Measurements from ENCODE around the gene RNF207. TPM values are rescaled to one million over a fixed set of nuclear protein-coding genes. Genes with fewer than 3 reads are reported as not detected.

RNF207 gene
- total RNA-seq, 1 donor from 2014 or later, result 54.4 TPM

DNA sequence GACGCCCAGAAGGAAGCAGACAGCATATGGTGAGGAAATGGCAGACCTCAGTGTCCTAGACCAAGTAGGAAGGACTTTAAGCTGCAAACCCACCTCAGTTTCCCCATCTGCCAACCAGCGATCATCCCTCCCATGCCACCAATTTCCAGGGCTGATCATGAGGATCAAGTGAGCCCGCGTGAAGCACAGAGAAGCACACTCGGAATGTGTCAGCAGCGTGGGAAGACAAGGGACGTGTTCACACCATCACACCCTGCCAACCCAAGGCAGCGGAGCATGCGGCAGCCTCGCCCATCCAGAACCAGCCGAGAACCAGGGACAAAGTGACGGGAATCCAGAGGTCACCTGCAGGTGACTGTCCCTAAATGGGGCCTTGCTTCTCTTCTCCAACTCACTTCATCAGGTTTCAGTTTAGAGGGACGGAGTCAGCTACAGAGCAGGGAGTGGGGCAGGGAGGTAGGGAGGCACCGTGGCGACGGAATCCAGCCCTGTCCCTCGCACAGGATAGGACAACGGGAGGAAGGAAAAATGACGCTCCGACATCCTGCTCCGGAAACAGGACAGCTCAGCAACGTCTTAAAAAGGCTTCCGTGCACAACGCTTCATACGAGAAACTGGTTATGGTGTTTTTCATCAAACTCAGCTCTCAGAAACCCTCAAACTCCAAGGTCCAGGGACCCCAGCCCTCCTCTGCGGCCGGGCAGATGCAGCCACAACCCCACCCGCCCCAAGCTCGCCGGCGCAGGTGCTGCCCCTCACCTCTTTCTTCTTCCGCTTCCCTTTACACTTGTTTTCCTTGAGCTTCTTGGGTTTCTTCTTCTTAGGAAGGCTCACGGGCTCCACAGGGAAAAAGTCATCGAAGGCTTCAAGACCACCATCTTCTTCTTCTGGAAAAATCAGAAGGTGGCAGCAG is 38.3 kb upstream of the RNF207 start:
- no peaks in the 10 kb centered on the region for H3K36me3 Mint-ChIP-seq (ENCODE audit: low read depth)
- no peak overlapping the region for H3K27ac Mint-ChIP-seq
- intact Hi-C loops (cut with micrococcal nuclease), result no loop called here

DNA sequence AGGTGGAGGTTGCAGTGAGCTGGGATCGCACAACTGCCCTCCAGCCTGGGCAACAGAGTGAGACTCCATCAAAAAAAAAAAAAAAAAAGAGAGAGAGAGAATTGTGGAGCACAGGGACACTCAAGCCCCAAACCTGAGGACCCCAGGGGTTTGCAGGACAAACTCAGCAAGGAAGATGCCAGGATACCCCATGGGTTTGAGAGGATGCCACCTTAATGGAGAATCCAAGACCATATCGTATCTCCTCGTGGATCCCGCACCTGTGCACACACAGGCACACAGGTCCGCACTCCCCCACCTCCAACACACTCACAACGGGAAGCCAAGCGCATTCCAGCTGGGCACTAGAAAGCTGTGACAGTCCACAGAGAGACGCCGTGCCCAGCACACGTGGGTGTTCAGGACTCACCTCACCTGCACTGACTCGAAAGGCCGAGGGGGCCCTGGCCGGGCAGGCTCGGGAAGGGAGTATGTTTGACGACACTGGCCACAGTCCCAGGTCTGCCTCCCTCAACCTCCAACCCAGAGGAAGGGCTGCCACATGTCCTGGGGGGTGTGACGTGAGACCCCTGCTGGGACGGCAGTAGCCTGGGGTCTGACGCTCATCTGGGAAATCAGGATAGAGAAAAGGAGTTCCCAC is 36.9 kb upstream of the RNF207 start:
- Mint-ChIP-seq H3K4me1 (ENCODE audit: low read depth) (no peaks in the 10 kb centered on the region), H3K9me3 (no peaks in the 10 kb centered on the region), H3K27me3 (ENCODE audit: low read depth) (no peaks in the 10 kb centered on the region), H3K27ac (no peak overlapping the region), H3K4me3 (ENCODE audit: low read depth) (no peak overlapping the region), H3K36me3 (ENCODE audit: low read depth) (no peaks in the 10 kb centered on the region)
- intact Hi-C loops (cut with micrococcal nuclease), result no loop called here
- no peak for DNase-seq (ENCODE audit: low spot score)

More for the DNA sequence above, 38.3 kb upstream of the RNF207 start:
- no peak for DNase-seq (ENCODE audit: low spot score)
- Mint-ChIP-seq H3K27me3 (ENCODE audit: low read depth) (no peaks in the 10 kb centered on the region), H3K9me3 (no peaks in the 10 kb centered on the region), H3K4me1 (ENCODE audit: low read depth) (no peaks in the 10 kb centered on the region), H3K4me3 (ENCODE audit: low read depth) (no peak overlapping the region)

DNA sequence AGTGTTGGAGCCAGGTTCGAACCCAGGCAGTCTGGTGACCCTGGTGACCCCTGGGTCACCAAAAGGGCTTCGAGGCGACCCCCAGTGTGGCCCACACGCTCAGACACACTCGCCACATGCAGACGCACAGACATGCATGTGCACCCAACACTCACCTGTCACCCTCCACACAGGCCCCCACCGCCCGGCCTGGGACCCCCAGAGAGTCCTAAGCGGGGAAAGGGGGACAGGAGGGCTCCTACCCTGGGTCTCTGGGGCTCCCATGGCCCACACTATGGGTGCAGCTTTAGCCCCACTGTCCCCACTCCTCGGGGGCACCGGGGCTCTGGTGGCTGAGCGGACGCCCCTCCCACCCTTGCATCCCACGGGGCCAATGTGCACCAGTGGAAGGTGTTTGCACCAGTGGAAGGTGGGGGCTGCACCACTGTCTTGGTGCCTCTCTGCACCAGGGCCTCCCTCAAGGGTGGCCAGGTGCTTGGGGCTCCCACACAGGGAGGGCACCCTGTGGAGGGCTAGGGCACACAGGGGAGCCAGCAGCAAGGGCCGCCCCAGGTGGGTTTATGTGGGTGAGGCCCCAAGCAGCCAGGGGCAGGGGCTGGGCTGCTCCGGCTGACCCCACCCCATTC is 35.7 kb upstream of the RNF207 start:
- H3K9me3 Mint-ChIP-seq, result no peaks in the 10 kb centered on the region
- no peak overlapping the region for H3K27ac Mint-ChIP-seq
- DNase-seq (ENCODE audit: low spot score), result no peak
- no peaks in the 10 kb centered on the region for H3K4me1 Mint-ChIP-seq (ENCODE audit: low read depth)
- H3K4me3 Mint-ChIP-seq (ENCODE audit: low read depth), result no peak overlapping the region
- H3K27me3 Mint-ChIP-seq (ENCODE audit: low read depth), result no peaks in the 10 kb centered on the region
- intact Hi-C loops (cut with micrococcal nuclease), result no loop called here
- H3K36me3 Mint-ChIP-seq (ENCODE audit: low read depth), result no peaks in the 10 kb centered on the region

DNA sequence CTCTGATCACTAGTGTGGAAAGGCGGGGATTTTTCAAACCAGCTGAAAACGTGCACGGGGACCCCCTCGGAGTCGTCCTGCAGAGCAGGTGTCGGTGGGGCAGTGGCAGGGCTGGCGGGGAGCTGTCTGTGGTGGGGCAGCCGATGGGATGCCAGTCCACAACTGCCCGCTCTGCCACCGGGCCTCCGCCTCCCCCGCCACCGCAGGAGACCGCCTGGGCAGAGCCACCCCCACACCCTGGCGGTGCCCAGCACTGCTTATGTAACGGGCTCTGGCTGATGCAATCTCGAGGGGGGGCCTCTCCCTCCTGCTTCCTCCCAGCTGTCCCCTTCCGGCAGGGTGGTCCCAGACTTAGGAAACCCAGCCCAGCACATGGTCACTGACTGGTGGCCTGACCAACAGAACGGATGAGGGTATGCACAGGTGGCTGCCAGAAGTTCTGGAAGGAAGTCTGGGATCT is 35.1 kb upstream of the RNF207 start:
- intact Hi-C loops (cut with micrococcal nuclease), result no loop called here
- H3K36me3 Mint-ChIP-seq (ENCODE audit: low read depth), result no peaks in the 10 kb centered on the region
- no peaks in the 10 kb centered on the region for H3K27me3 Mint-ChIP-seq (ENCODE audit: low read depth)
- no peak overlapping the region for H3K27ac Mint-ChIP-seq
- no peaks in the 10 kb centered on the region for H3K9me3 Mint-ChIP-seq
- DNase-seq (ENCODE audit: low spot score), result no peak
- no peak overlapping the region for H3K4me3 Mint-ChIP-seq (ENCODE audit: low read depth)
- no peaks in the 10 kb centered on the region for H3K4me1 Mint-ChIP-seq (ENCODE audit: low read depth)

DNA sequence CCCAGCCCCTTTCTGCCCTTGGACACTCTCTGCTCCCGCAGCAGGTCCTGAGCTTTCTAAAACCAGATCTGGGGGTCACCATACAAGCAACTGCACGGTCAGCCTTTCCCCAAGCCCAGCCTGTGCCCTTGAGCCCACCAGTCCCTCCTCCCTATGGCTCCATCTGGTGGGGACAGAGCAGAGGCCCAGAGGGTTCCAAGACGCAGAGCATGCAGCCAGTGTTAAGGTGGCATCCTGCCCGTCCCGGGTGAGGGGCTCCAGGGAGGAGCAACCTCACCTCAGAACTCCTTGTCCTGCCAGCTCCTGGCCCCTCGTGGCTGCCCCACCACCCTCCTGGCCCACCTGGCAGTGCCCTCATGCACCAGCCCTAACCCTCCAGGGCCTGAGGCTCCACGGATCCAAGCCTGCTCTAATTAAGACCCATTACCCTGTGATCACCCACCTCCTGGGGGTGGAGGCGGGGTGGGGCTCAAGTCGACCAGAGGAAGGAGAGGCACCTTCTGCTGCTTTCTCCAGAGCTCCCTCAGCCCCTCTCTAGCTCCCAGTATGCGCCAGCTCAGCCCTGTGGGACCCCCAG is 34.3 kb upstream of the RNF207 start:
- no peaks in the 10 kb centered on the region for H3K27me3 Mint-ChIP-seq (ENCODE audit: low read depth)
- DNase-seq (ENCODE audit: low spot score), result no peak
- no peaks in the 10 kb centered on the region for H3K36me3 Mint-ChIP-seq (ENCODE audit: low read depth)
- H3K4me3 Mint-ChIP-seq (ENCODE audit: low read depth), result no peak overlapping the region
- no peaks in the 10 kb centered on the region for H3K9me3 Mint-ChIP-seq
- no peak overlapping the region for H3K27ac Mint-ChIP-seq
- H3K4me1 Mint-ChIP-seq (ENCODE audit: low read depth), result no peaks in the 10 kb centered on the region
- intact Hi-C loops (cut with micrococcal nuclease), result no loop called here

DNA sequence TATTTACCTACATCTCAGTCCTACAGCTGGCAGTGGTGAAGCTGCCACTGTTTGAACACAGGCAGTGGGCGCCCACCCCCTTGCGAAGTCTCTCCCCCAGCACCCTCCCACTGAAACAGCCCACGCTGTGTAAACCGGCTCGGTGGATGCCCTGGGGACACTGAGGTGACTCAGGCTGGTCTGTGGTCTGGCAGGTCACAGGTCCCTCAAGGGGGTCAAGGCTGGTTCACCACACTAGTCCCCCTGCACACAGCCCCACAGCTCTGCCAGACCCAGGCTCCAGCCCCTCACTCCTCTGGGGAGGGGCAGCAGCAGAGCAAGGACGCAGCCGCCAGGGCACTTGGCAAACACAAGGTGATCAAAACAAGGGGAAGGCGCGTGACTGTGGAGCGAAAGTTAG is 33.4 kb upstream of the RNF207 start:
- Mint-ChIP-seq H3K27ac (no peak overlapping the region), H3K9me3 (no peaks in the 10 kb centered on the region), H3K4me3 (ENCODE audit: low read depth) (no peak overlapping the region), H3K4me1 (ENCODE audit: low read depth) (no peaks in the 10 kb centered on the region), H3K27me3 (ENCODE audit: low read depth) (peaks cover 9% of the 10 kb centered on the region), H3K36me3 (ENCODE audit: low read depth) (no peaks in the 10 kb centered on the region)
- no peak for DNase-seq (ENCODE audit: low spot score)
- intact Hi-C loops (cut with micrococcal nuclease), result no loop called here

DNA sequence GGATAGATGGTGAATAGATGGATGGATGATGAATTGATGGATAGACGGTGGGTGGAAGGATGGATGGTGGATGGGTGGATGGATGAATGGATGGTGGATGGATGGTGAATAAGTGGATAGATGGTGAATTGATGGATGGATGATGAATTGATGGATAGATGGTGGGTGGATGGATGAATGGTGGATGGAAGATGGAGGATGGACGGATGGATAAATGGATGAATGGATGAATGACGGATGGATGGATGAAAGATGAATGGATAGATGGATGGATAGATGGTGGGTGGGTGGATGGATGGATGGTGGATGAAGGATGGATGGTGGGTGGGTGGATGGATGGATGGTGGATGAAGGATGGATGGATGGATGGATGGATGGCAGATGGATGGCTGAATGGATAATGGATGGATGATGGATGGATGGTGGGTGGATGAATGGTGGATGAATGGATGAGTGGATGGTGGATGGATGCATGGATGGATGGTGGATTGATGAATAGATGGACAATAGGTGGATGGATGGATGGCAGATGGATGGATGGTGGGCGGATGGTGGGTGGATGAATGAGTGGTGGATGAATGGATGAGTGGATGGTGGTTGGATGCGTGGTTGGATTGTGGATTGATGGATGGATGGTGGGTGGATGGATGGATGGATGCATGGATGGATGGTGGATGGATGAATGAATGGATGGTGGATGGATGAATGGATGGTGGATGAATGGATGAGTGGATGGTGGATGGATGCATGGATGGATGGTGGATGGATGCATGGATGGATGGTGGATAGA is 31.1 kb upstream of the RNF207 start:
- Mint-ChIP-seq H3K4me1 (ENCODE audit: low read depth) (no peaks in the 10 kb centered on the region), H3K4me3 (ENCODE audit: low read depth) (no peak overlapping the region), H3K36me3 (ENCODE audit: low read depth) (no peaks in the 10 kb centered on the region), H3K27me3 (ENCODE audit: low read depth) (peaks cover 23% of the 10 kb centered on the region), H3K27ac (no peak overlapping the region), H3K9me3 (no peaks in the 10 kb centered on the region)
- DNase-seq (ENCODE audit: low spot score), result no peak
- intact Hi-C loops (cut with micrococcal nuclease), result no loop called here

DNA sequence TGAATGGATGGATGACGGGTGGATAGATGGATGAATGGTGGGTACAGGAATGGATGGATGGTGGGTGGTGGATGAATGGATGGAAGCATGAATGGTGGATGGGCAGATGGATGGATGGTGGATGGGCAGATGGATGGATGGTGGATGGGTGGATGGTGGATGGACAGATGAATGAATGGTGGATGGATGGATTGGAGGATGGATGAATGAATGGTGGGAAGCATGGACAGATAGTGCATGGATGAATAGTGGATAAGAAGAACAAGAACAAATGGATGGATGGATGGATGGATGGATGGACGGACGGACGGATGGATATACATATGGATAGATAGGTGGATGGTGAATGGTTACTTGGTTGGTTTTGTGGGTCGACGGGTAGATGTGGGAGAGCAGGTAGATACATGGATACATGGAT is 30.5 kb upstream of the RNF207 start:
- no peaks in the 10 kb centered on the region for H3K4me1 Mint-ChIP-seq (ENCODE audit: low read depth)
- no peak for DNase-seq (ENCODE audit: low spot score)
- H3K4me3 Mint-ChIP-seq (ENCODE audit: low read depth), result no peak overlapping the region
- intact Hi-C loops (cut with micrococcal nuclease), result no loop called here
- H3K27me3 Mint-ChIP-seq (ENCODE audit: low read depth), result peaks cover 23% of the 10 kb centered on the region
- no peak overlapping the region for H3K27ac Mint-ChIP-seq
- H3K9me3 Mint-ChIP-seq, result no peaks in the 10 kb centered on the region
- H3K36me3 Mint-ChIP-seq (ENCODE audit: low read depth), result no peaks in the 10 kb centered on the region

DNA sequence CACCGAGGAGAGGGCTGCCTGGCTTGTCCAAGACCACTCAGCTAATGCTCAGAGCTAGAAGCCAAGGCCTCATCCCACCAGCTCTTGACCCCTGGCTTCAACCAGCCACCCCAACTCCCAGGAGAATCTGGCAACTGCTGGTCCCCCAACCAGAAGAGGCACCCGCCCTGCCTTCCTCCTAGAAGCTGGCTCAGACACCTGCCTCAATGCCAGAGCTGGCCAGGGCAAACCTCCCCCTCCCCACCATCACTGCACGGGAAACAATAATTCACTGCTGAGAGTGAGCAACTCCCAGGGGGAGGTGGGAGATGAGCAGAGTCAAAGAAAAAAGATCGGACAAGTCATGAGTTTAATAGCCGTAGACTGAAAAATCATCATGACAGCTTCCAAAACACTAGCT is 29.1 kb upstream of the RNF207 start:
- intact Hi-C loops (cut with micrococcal nuclease), result no loop called here
- no peaks in the 10 kb centered on the region for H3K9me3 Mint-ChIP-seq
- H3K36me3 Mint-ChIP-seq (ENCODE audit: low read depth), result no peaks in the 10 kb centered on the region
- no peak overlapping the region for H3K27ac Mint-ChIP-seq
- peaks cover 36% of the 10 kb centered on the region for H3K27me3 Mint-ChIP-seq (ENCODE audit: low read depth)
- H3K4me3 Mint-ChIP-seq (ENCODE audit: low read depth), result no peak overlapping the region
- peaks cover 4% of the 10 kb centered on the region for H3K4me1 Mint-ChIP-seq (ENCODE audit: low read depth)
- no peak for DNase-seq (ENCODE audit: low spot score)

DNA sequence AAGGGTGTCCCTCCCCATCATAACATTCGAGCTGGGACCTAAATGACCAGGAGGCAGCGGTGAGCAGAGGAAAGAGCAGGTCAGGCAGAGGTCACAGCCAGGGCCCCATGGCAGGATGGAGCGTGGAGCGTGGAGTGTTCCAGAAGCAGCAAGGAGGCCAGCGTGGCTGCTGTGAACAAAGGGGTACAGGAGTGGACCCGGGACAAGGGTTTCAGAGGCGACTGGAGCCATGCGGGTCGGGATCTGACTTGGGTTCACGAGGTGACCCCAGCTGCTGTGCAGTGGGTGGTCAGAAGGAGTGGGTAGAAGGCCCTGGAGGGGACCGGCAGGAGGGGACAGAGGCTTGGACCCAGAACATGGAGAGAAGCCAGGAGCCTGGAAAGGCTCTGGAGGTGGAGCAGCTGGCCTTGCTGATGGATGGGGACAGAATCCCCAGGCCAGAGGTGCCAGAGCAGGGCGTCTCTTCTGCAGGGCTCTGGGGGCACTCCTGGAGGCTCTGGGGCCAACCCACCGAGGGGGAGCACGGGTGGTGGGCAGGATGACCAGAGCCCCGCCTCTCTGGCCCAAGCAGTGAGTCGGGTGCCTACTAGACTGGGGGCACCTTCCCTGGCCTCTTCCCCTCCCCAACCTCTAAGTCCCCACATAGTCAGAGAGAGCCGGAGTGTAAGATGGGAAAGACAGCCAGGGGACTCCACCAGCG is 28.1 kb upstream of the RNF207 start:
- Mint-ChIP-seq H3K36me3 (ENCODE audit: low read depth) (no peaks in the 10 kb centered on the region), H3K4me1 (ENCODE audit: low read depth) (peaks cover 4% of the 10 kb centered on the region), H3K4me3 (ENCODE audit: low read depth) (no peak overlapping the region), H3K9me3 (no peaks in the 10 kb centered on the region), H3K27me3 (ENCODE audit: low read depth) (peaks cover 38% of the 10 kb centered on the region), H3K27ac (no peak overlapping the region)
- DNase-seq (ENCODE audit: low spot score), result no peak
- intact Hi-C loops (cut with micrococcal nuclease), result no loop called here

DNA sequence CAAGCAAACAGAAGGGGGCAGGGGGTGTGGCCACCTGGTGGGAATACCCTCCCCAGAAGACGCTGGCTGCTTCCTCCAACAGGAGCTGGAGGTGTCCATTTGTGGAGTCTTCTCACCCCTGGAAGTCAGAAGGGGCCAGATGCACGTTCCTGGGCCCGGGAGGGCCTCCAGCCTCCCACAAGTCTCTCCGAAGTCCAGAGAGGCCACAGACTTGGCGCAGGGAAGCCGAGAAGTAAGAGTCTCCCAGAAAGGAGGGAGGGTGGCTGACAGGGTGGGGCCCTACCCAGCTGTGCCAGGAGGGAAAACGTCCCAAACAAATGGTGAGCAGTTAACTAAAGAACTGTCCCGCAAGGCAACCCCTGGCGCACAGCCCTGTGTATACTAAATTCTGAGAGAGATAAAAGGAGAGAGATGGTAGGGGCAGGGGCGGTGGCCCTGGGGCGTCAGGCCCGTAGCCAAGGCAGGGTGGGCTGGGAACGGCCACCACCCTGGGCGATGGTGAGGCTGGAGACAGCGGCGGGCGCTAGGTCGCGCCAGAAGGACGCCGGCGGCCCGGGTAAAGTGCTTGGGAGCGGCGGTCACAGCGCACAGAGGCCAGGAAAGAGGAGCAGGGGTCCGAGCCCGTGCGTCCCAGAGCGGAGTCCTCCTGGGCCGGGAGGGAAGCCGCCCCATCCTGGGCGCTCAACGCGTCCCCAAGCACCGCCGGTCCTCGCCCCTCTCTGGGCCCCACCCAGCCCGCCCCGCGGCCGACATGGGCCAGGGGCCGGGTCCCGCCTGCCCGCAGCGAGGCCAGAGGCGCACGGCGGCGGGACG is 27.0 kb upstream of the RNF207 start:
- intact Hi-C loops (cut with micrococcal nuclease), result no loop called here
- H3K27me3 Mint-ChIP-seq (ENCODE audit: low read depth), result peaks cover 40% of the 10 kb centered on the region
- H3K4me3 Mint-ChIP-seq (ENCODE audit: low read depth), result no peak overlapping the region
- no peaks in the 10 kb centered on the region for H3K36me3 Mint-ChIP-seq (ENCODE audit: low read depth)
- DNase-seq (ENCODE audit: low spot score), result no peak
- no peak overlapping the region for H3K27ac Mint-ChIP-seq
- H3K9me3 Mint-ChIP-seq, result no peaks in the 10 kb centered on the region
- H3K4me1 Mint-ChIP-seq (ENCODE audit: low read depth), result peaks cover 4% of the 10 kb centered on the region

Measured in activated T-helper 2 cell treated with anti-CD3 and anti-CD28 coated beads, Interferon-gamma antibody, Interleukin-2, Interleukin-4, amounts not matched to agents 10 μg/mL and 5 μg/mL and 100 μg/mL, durations not matched to agents 14 hours and 24 hours and 36 hours (primary cell).